Measurements from ENCODE around the gene FOXE1. TPM values are rescaled to one million over a fixed set of nuclear protein-coding genes. Genes with fewer than 3 reads are reported as not detected.

FOXE1 gene
- total RNA-seq, 1 donor = not detected

- H3K36me3 ChIP-seq (ENCODE audit: insufficient read depth, low read length) = no peaks in the 10 kb centered on the region
- no peaks in the 10 kb centered on the region for H3K9me3 ChIP-seq (ENCODE audit: low read depth, low read length)
- TF ChIP-seq, protein P1, sequence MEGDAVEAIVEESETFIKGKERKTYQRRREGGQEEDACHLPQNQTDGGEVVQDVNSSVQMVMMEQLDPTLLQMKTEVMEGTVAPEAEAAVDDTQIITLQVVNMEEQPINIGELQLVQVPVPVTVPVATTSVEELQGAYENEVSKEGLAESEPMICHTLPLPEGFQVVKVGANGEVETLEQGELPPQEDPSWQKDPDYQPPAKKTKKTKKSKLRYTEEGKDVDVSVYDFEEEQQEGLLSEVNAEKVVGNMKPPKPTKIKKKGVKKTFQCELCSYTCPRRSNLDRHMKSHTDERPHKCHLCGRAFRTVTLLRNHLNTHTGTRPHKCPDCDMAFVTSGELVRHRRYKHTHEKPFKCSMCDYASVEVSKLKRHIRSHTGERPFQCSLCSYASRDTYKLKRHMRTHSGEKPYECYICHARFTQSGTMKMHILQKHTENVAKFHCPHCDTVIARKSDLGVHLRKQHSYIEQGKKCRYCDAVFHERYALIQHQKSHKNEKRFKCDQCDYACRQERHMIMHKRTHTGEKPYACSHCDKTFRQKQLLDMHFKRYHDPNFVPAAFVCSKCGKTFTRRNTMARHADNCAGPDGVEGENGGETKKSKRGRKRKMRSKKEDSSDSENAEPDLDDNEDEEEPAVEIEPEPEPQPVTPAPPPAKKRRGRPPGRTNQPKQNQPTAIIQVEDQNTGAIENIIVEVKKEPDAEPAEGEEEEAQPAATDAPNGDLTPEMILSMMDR (IDR thresholded peaks at IDR 0.05; ENCODE audit: extremely low read depth, low read depth, low read length) = no peak
- H3K27me3 ChIP-seq (ENCODE audit: insufficient read depth, low read length) = peaks cover 97% of the 10 kb centered on the region
- no peaks in the 10 kb centered on the region for H4K20me1 ChIP-seq (ENCODE audit: insufficient read depth, low read length)
- no peak overlapping the region for H2AFZ ChIP-seq (ENCODE audit: low read length)
- no peaks in the 10 kb centered on the region for H3K4me1 ChIP-seq (ENCODE audit: insufficient read depth, low read length)
- no peaks in the 10 kb centered on the region for H3K79me2 ChIP-seq (ENCODE audit: insufficient read depth, low read length)
- no peak overlapping the region for H3K4me2 ChIP-seq (ENCODE audit: insufficient read depth, low read length)
- H3K27ac ChIP-seq (ENCODE audit: low read depth, low read length) = no peak overlapping the region
- peak; percentile 59 for DNase-seq (ENCODE audit: insufficient read length, low spot score, missing footprints)
- no peak overlapping the region for H3K4me3 ChIP-seq (ENCODE audit: insufficient read depth, low read length)
Measured at GRCh38 chr9:97858826-97859225, 5.8 kb downstream of the FOXE1 start.

- H2AFZ ChIP-seq (ENCODE audit: low read length) = no peak overlapping the region
- no peaks in the 10 kb centered on the region for H3K79me2 ChIP-seq (ENCODE audit: insufficient read depth, low read length)
- no peaks in the 10 kb centered on the region for H3K36me3 ChIP-seq (ENCODE audit: insufficient read depth, low read length)
- TF ChIP-seq, protein P1 (IDR thresholded peaks at IDR 0.05; ENCODE audit: extremely low read depth, low read depth, low read length) = no peak
- peaks cover 92% of the 10 kb centered on the region for H3K27me3 ChIP-seq (ENCODE audit: insufficient read depth, low read length)
- H3K4me2 ChIP-seq (ENCODE audit: insufficient read depth, low read length) = no peak overlapping the region
- no peaks in the 10 kb centered on the region for H3K4me1 ChIP-seq (ENCODE audit: insufficient read depth, low read length)
- no peaks in the 10 kb centered on the region for H3K9me3 ChIP-seq (ENCODE audit: low read depth, low read length)
- H4K20me1 ChIP-seq (ENCODE audit: insufficient read depth, low read length) = no peaks in the 10 kb centered on the region
- no peak overlapping the region for H3K4me3 ChIP-seq (ENCODE audit: insufficient read depth, low read length)
- no peak for DNase-seq (ENCODE audit: insufficient read length, low spot score, missing footprints)
- no peak overlapping the region for H3K27ac ChIP-seq (ENCODE audit: low read depth, low read length)
Measured at GRCh38 chr9:97859346-97859745, 6.3 kb downstream of the FOXE1 start.

- Histone ChIP-seq H3K4me2 (ENCODE audit: insufficient read depth, low read length) (no peak overlapping the region), H3K79me2 (ENCODE audit: insufficient read depth, low read length) (no peaks in the 10 kb centered on the region), H2AFZ (ENCODE audit: low read length) (no peak overlapping the region), H3K27ac (ENCODE audit: low read depth, low read length) (no peak overlapping the region), H3K4me3 (ENCODE audit: insufficient read depth, low read length) (no peak overlapping the region), H3K4me1 (ENCODE audit: insufficient read depth, low read length) (no peaks in the 10 kb centered on the region), H3K27me3 (ENCODE audit: insufficient read depth, low read length) (peaks cover 85% of the 10 kb centered on the region), H3K36me3 (ENCODE audit: insufficient read depth, low read length) (no peaks in the 10 kb centered on the region), H4K20me1 (ENCODE audit: insufficient read depth, low read length) (no peaks in the 10 kb centered on the region), H3K9me3 (ENCODE audit: low read depth, low read length) (peaks cover 2% of the 10 kb centered on the region)
- TF ChIP-seq, protein P1 (IDR thresholded peaks at IDR 0.05; ENCODE audit: extremely low read depth, low read depth, low read length) = no peak
- DNase-seq (ENCODE audit: insufficient read length, low spot score, missing footprints) = no peak
Measured at GRCh38 chr9:97860451-97861147, 7.6 kb downstream of the FOXE1 start.

DNA sequence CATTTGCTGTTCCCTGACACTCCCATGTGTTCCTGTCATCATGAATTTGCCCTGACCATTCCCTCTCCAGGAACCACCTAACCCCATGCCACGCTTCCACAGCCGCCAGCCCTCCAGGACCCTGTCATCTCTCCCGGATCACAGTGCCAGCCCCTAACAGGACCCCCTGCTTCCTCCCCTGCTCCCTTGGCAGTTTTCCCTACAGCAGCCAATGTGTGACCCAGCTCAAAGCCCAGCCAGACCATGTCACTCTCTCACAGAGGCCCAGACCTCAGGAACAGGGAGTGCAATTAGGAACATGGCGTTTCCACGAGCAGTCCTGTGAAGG is 8.1 kb downstream of the FOXE1 start:
- Histone ChIP-seq H3K4me1 (ENCODE audit: insufficient read depth, low read length) (no peaks in the 10 kb centered on the region), H3K79me2 (ENCODE audit: insufficient read depth, low read length) (no peaks in the 10 kb centered on the region), H3K27me3 (ENCODE audit: insufficient read depth, low read length) (peaks cover 85% of the 10 kb centered on the region), H3K4me2 (ENCODE audit: insufficient read depth, low read length) (no peak overlapping the region), H4K20me1 (ENCODE audit: insufficient read depth, low read length) (no peaks in the 10 kb centered on the region), H3K4me3 (ENCODE audit: insufficient read depth, low read length) (no peak overlapping the region), H3K36me3 (ENCODE audit: insufficient read depth, low read length) (no peaks in the 10 kb centered on the region), H3K9me3 (ENCODE audit: low read depth, low read length) (peaks cover 6% of the 10 kb centered on the region), H3K27ac (ENCODE audit: low read depth, low read length) (no peak overlapping the region), H2AFZ (ENCODE audit: low read length) (no peak overlapping the region)
- TF ChIP-seq, protein P1 (IDR thresholded peaks at IDR 0.05; ENCODE audit: extremely low read depth, low read depth, low read length) = no peak
- no peak for DNase-seq (ENCODE audit: insufficient read length, low spot score, missing footprints)
